ENCODE measurements around the gene MRE11. TPM values are rescaled to one million over a fixed set of nuclear protein-coding genes. Genes with fewer than 3 reads are reported as not detected.

Gene MRE11
- total and polyA plus RNA-seq, 10 of the 15 experiments (the other 5 are each of a cell fraction or from before 2014, with no cell fraction given): 16.2 to 39.2 (median 26.9) TPM

GRCh38 chr11:94449437-94449836 lies 44.2 kb downstream of the MRE11 start:
- no peak overlapping the region for H3K4me3 ChIP-seq
- SMC1A ChIA-PET (ENCODE audit: uncharacterized antibody, unreplicated experiment): interaction anchor here (1.1 kb wide), 2 partner anchors 13 to 46 kb away, joined by 3 read pairs; no protein-coding TSS in a partner anchor
- ATAC-seq (no peak), DNase-seq (ENCODE audit: low read depth, low spot score) (no peak), FAIRE-seq (no peak)
- no peaks in the 10 kb centered on the region for H4K20me1 ChIP-seq (ENCODE audit: control insufficient read depth, insufficient read depth)
- POLR2A ChIA-PET: no interaction called here
- CTCF ChIA-PET: interaction anchor here (0.8 to 1.2 kb wide), 3 partner anchors 9 to 123 kb away, joined by 3 read pairs; no protein-coding TSS in a partner anchor
- RAD21 ChIA-PET (ENCODE audit: unreplicated experiment): no interaction called here
- H2AFZ ChIP-seq (ENCODE audit: control insufficient read depth, low read depth, low read length): no peak overlapping the region
- H3K36me3 ChIP-seq (ENCODE audit: control insufficient read depth in 2 of 2, insufficient read depth in 2 of 2, low read length in 1 of 2): no peaks in the 10 kb centered on the region; a peak in 1 of 4 replicates
- no peak overlapping the region for H3K27ac ChIP-seq (ENCODE audit: control insufficient read depth, insufficient read depth)
- in situ Hi-C loops (cut with MboI): no loop called here
- no peaks in the 10 kb centered on the region for H3K27me3 ChIP-seq (replicated peaks in 1 of 2; ENCODE audit: control insufficient read depth in 2 of 2, insufficient read depth in 2 of 2, low read length in 1 of 2)
- BruUV-seq (replicated peaks): no TSS peak
- WGBS (ENCODE audit: insufficient coverage, insufficient replicate concordance, low lambda C conversion rate, missing lambda C conversion rate): 100% methylated on average over 2 of the region's 2 CpGs
- H3K4me1 ChIP-seq (ENCODE audit: control insufficient read depth, insufficient read depth, low read length): no peaks in the 10 kb centered on the region
- H3K4me2 ChIP-seq (ENCODE audit: control insufficient read depth, insufficient read depth): no peak overlapping the region
- no peak overlapping the region for H3K9ac ChIP-seq (ENCODE audit: control insufficient read depth, insufficient read depth, low read length)
- no peak for TF ChIP-seq ZNF384 (IDR thresholded peaks at IDR 0.05; ENCODE audit: borderline replicate concordance, low read depth, low read length)
- TF ChIP-seq YBX1 (IDR thresholded peaks at IDR 0.05): no peak
- no peak for TF ChIP-seq PBX3 (IDR thresholded peaks at IDR 0.05; ENCODE audit: insufficient replicate concordance, low read depth, low read length)
- TF ChIP-seq CBFB (IDR thresholded peaks at IDR 0.05; ENCODE audit: low read depth): no peak
- TF ChIP-seq EZH2 (IDR thresholded peaks at IDR 0.05; ENCODE audit: borderline replicate concordance, control insufficient read depth, low read depth, low read length): no peak
- TF ChIP-seq CREM (IDR thresholded peaks at IDR 0.05; ENCODE audit: low read depth): no peak
- no peak for TF ChIP-seq MTA3 (IDR thresholded peaks at IDR 0.05; ENCODE audit: borderline replicate concordance, low read length)
- no peak for TF ChIP-seq JUNB (IDR thresholded peaks at IDR 0.05)
- TF ChIP-seq, protein P1, sequence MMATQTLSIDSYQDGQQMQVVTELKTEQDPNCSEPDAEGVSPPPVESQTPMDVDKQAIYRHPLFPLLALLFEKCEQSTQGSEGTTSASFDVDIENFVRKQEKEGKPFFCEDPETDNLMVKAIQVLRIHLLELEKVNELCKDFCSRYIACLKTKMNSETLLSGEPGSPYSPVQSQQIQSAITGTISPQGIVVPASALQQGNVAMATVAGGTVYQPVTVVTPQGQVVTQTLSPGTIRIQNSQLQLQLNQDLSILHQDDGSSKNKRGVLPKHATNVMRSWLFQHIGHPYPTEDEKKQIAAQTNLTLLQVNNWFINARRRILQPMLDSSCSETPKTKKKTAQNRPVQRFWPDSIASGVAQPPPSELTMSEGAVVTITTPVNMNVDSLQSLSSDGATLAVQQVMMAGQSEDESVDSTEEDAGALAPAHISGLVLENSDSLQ (IDR thresholded peaks at IDR 0.05): no peak
- no peak for TF ChIP-seq SMC3 (IDR thresholded peaks at IDR 0.05; ENCODE audit: borderline replicate concordance, low read length)
- H3K9me3 ChIP-seq (replicated peaks; ENCODE audit: control insufficient read depth, insufficient read depth, low read length): no peaks in the 10 kb centered on the region; the same call in 2 of the 3 replicates
- intact Hi-C loops (cut with micrococcal nuclease; ENCODE audit: unreplicated experiment): no loop called here
- H3K79me2 ChIP-seq (ENCODE audit: control insufficient read depth, insufficient read depth, low read length): no peaks in the 10 kb centered on the region
